Heart right ventricle (tissue), 16 donors: ENCODE results near the gene EPC2. TPM values are rescaled to one million over a fixed set of nuclear protein-coding genes. Genes with fewer than 3 reads are reported as not detected.

ENCODE experiments used
- ATAC-seq, 8 donors: fragments of 200-7000 bp; cut with Tn5 transposase; one replicate each; pipeline ENCODE4 v1.9.1; 2020; ENCODE audit warnings: mild to moderate bottlenecking in 8 of 8, moderate library complexity in 8 of 8, moderate number of reproducible peaks in 1 of 8
- DNase-seq, 2 donors: peaks; one replicate each; pipeline ENCODE4 v3.0.0-alpha.2; 2020
- H3K27ac ChIP-seq, 10 donors: fragments of 200-600 bp; sonication (generic) in 2 of 10; one replicate each; pipeline versions ENCODE4 v1.5.0 to v1.8.0; 2020 to 2022; ENCODE audit warnings: mild to moderate bottlenecking in 3 of 10
- H3K27me3 ChIP-seq, 7 donors: fragments of 200-600 bp; one replicate each; pipeline ENCODE4 v1.8.0; 2021 to 2022; ENCODE audit warnings: mild to moderate bottlenecking in 2 of 7
- H3K36me3 ChIP-seq, 9 donors: fragments of 200-600 bp; sonication (generic) in 1 of 9; one replicate each; pipeline versions ENCODE4 v1.5.0 to v1.8.0; 2020 to 2022; ENCODE audit warnings: mild to moderate bottlenecking in 2 of 9
- H3K4me1 ChIP-seq, 9 donors: fragments of 200-600 bp; sonication (generic) in 1 of 9; one replicate each; pipeline versions ENCODE4 v1.5.0 to v1.8.0; 2020 to 2022; ENCODE audit warnings: mild to moderate bottlenecking in 4 of 9
- H3K4me3 ChIP-seq, 10 donors: fragments of 200-600 bp; sonication (generic) in 2 of 10; one replicate each; pipeline versions ENCODE4 v1.5.0 to v1.8.0; 2020 to 2022; ENCODE audit warnings: mild to moderate bottlenecking in 7 of 10, moderate library complexity in 2 of 10
- H3K9me3 ChIP-seq, 11 donors: fragments of 200-600 bp in 10 of 11; sonication (generic) in 2 of 11; one replicate each; pipeline versions ENCODE4 v1.5.0 to v1.8.0; 2013 to 2022; ENCODE audit warnings: mild to moderate bottlenecking in 2 of 11, control low read depth in 1 of 11, moderate library complexity in 1 of 11
- CTCF ChIP-seq, 9 donors: fragments of 200-600 bp; sonication (generic) in 2 of 9; IDR thresholded peaks; one replicate each; pipeline versions ENCODE4 v1.5.0 to v1.8.0; 2021 to 2022; ENCODE audit warnings: antibody characterized with exemption in 9 of 9, mild to moderate bottlenecking in 5 of 9, moderate library complexity in 1 of 9
- WGBS, 2 donors: extraction: QIAGEN DNeasy Blood & Tissue Kit; methylation state at CpG; one replicate each; pipeline ENCODE4 v1.1.7; 2013; ENCODE audit warnings: inconsistent platforms in 1 of 2; 5-methylcytosine and 5-hydroxymethylcytosine counted together
- intact Hi-C, 10 donors: fragments of 100-400 bp; cut with DNase I; formaldehyde crosslinking; loops; one replicate each; pipeline versions ENCODE4 v1.11.1 to v1.14.2; 2022
- polyA plus RNA-seq, 2 donors: library from polyadenylated mRNA; stranded (reverse); fragments of 200-250 nt; gene quantifications; one replicate each; pipeline ENCODE4 v1.2.3, GENCODE V29; 2013
- total RNA-seq, 10 donors: library from RNA; stranded (reverse); fragmentation: NEBNext Ultra II Directional in 3 of 10; extraction: Animal tissue kit (Norgen Biotek cat#: 25700) in 3 of 10; gene quantifications; one replicate each; pipeline versions ENCODE4 v1.2.1 to v1.2.4, GENCODE V29; 2021 to 2023
- donor health status: Arrhythmogenic right ventricular cardiomyopathy.
- donor health status: ischemic (EF 13 %, LVEDD 7.1; RV severe dilation, severe dysfunction).
- donor health status: healthy with polysubstance abuse.
- donor health status: DM: no; HTN: yes; CAD: no.
- donor health status: DM: no; HTN: no; CAD: no.
- donor health status: ischemic (EF 25% LVEDD 6.9; RV normal size, moderate dysfunction).
- donor health status: ischemic (EF 25% LVEDD 5.7; RV mildly dilated, moderate dysfunction).
- donor health status: healthy.
- donor health status: DM: yes; HTN: yes; CAD: no.
- donor health status: Ischemic cardiomyopathy.
- donor health status: ischemic (EF 35%, LVEDD 5.7; RV mildly dilated, moderate dysfunction).
- donor health status: nonischemic (EF 11% LVEDD 7.7; RV severe dilation, severe dysfunction).
- donor health status: DM: yes; HTN: yes; CAD: no.
- donor health status: PGD.
- donor health status: ischemic (EF 29% LVEDD 5.4; RV normal size, mild dysfunction).
- donor health status: nonischemic (EF 23%, LVEDD 6.1; RV moderate dilation, normal function).

The EPC2 gene
- total and polyA plus RNA-seq, 12 donors, result 5.5 to 28.8 (median 20.9) TPM

GRCh38 chr2:148814143-148814859, 169.8 kb downstream of the EPC2 start:
- H3K27ac ChIP-seq, result peak overlapping the region in 6 of 10 donors; percentile 5 to 51 (median 28)
- intact Hi-C loops, result no loop called here
- H3K36me3 ChIP-seq, result no peaks in the 10 kb centered on the region
- no peaks in the 10 kb centered on the region for H3K27me3 ChIP-seq
- ATAC-seq (peak in 2 of 8 donors; percentile 45 to 46), DNase-seq (peak in 1 of 2 donors; percentile 33)
- no peak for TF ChIP-seq CTCF (IDR thresholded peaks at IDR 0.05)
- peak overlapping the region in 1 of 10 donors; percentile 11 for H3K4me3 ChIP-seq
- 60 to 72% methylated on average over 6 of the region's 6 CpGs for WGBS, 2 donors
- H3K9me3 ChIP-seq, result no peaks in the 10 kb centered on the region
- peaks cover 0 to 42% (median 18%) of the 10 kb centered on the region in 9 donors for H3K4me1 ChIP-seq

GRCh38 chr2:148814860-148815419, 170.4 kb downstream of the EPC2 start:
- intact Hi-C loops, result no loop called here

GRCh38 chr2:148816176-148816575, 171.6 kb downstream of the EPC2 start:
- 96% methylated on average over 6 of the region's 6 CpGs for WGBS, 2 donors
- peaks cover 0 to 42% (median 18%) of the 10 kb centered on the region in 9 donors for H3K4me1 ChIP-seq
- no peaks in the 10 kb centered on the region for H3K9me3 ChIP-seq
- intact Hi-C loops, result no loop called here
- H3K36me3 ChIP-seq, result no peaks in the 10 kb centered on the region
- H3K27me3 ChIP-seq, result no peaks in the 10 kb centered on the region
- no peak overlapping the region for H3K4me3 ChIP-seq
- ATAC-seq (no peak), DNase-seq (no peak)
- TF ChIP-seq CTCF (IDR thresholded peaks at IDR 0.05), result no peak
- no peak overlapping the region for H3K27ac ChIP-seq

More at GRCh38 chr2:148814860-148815419, 170.4 kb downstream of the EPC2 start:
- Histone ChIP-seq H3K27ac (peak overlapping the region in 6 of 10 donors; percentile 5 to 51 (median 28)), H3K4me1 (peaks cover 0 to 42% (median 18%) of the 10 kb centered on the region in 9 donors), H3K9me3 (no peaks in the 10 kb centered on the region), H3K4me3 (peak overlapping the region in 1 of 10 donors; percentile 11), H3K27me3 (no peaks in the 10 kb centered on the region), H3K36me3 (no peaks in the 10 kb centered on the region)
- TF ChIP-seq CTCF (IDR thresholded peaks at IDR 0.05), result no peak
- 72 to 74% methylated on average over 7 of the region's 7 CpGs for WGBS, 2 donors
- DNase-seq, result no peak
- peak in 1 of 8 donors; percentile 12 for ATAC-seq

- H3K27me3 ChIP-seq, result no peaks in the 10 kb centered on the region
- WGBS, 2 donors, result 3 to 8% methylated on average over 8 of the region's 8 CpGs
- intact Hi-C loops, result no loop called here
- DNase-seq, result peak in 1 of 2 donors; percentile 54
- peaks cover 0 to 37% (median 17%) of the 10 kb centered on the region in 9 donors for H3K4me1 ChIP-seq
- H3K4me3 ChIP-seq, result peak overlapping the region in 6 of 10 donors; percentile 21 to 42 (median 37)
- peak; percentile 55 to 81 (median 66) for ATAC-seq
- TF ChIP-seq CTCF (IDR thresholded peaks at IDR 0.05), result no peak
- H3K9me3 ChIP-seq, result no peaks in the 10 kb centered on the region
- no peaks in the 10 kb centered on the region for H3K36me3 ChIP-seq
- peak overlapping the region in 3 of 10 donors; percentile 2 to 29 (median 21) for H3K27ac ChIP-seq
Measured at GRCh38 chr2:148817210-148817708, 172.7 kb downstream of the EPC2 start.
